Activated CD8-positive, alpha-beta memory T cell treated with anti-CD3 and anti-CD28 coated beads, Interleukin-2, amount 50 U/mL, for 1 hour (primary cell): Measurements from ENCODE around the gene CPA1.

ENCODE experiments used
- DNase-seq: peaks from one replicate; pipeline ENCODE4 v3.0.0-alpha.2; 2020; ENCODE audit errors: extremely low read depth

The CPA1 gene

GRCh38 chr7:130379921-130380860 lies at the start of gene CPA1:
Gene CPA1 (plus strand): TSS chr7:130380494. CDS start chr7:130380521, 27 bp downstream.
- DNase-seq = no peak

GRCh38 chr7:130332259-130333053 lies 47.8 kb upstream of the CPA1 start:
- no peak for DNase-seq

GRCh38 chr7:130333832-130334231 lies 46.5 kb upstream of the CPA1 start:
- DNase-seq = no peak

- DNase-seq = no peak
Measured at GRCh38 chr7:130334274-130334673, 46.0 kb upstream of the CPA1 start.

GRCh38 chr7:130337410-130337971 lies 42.8 kb upstream of the CPA1 start:
- no peak for DNase-seq

- DNase-seq = no peak
Measured at GRCh38 chr7:130338233-130338632, 42.1 kb upstream of the CPA1 start.

- no peak for DNase-seq
Measured at GRCh38 chr7:130341882-130342281, 38.4 kb upstream of the CPA1 start.

- no peak for DNase-seq
Measured at GRCh38 chr7:130342701-130343380, 37.5 kb upstream of the CPA1 start.

GRCh38 chr7:130344271-130344866 lies 35.9 kb upstream of the CPA1 start, which contains the start of gene CPA5:
Gene CPA5 (plus strand): TSS chr7:130344816. CDS start chr7:130346486, 1,670 bp downstream.
- DNase-seq = no peak

GRCh38 chr7:130345136-130345535 lies 35.2 kb upstream of the CPA1 start:
- no peak for DNase-seq

GRCh38 chr7:130345725-130346124 lies 34.6 kb upstream of the CPA1 start:
- no peak for DNase-seq

GRCh38 chr7:130346177-130346905 lies 34.0 kb upstream of the CPA1 start:
- no peak for DNase-seq

GRCh38 chr7:130346941-130347340 lies 33.4 kb upstream of the CPA1 start:
- no peak for DNase-seq

GRCh38 chr7:130349911-130350782 lies 30.1 kb upstream of the CPA1 start:
- no peak for DNase-seq

- no peak for DNase-seq
Measured at GRCh38 chr7:130350945-130351790, 29.1 kb upstream of the CPA1 start.

- DNase-seq = no peak
Measured at GRCh38 chr7:130351791-130352090, 28.6 kb upstream of the CPA1 start.

GRCh38 chr7:130352194-130353074 lies 27.9 kb upstream of the CPA1 start:
- no peak for DNase-seq

- DNase-seq = no peak
Measured at GRCh38 chr7:130353196-130353595, 27.1 kb upstream of the CPA1 start.
